SK-N-SH treated with all-trans-retinoic acid at 6 μM for 48 hours (cell line): ENCODE measurements around the gene PPM1H.

Experiments
- ARNTL ChIP-seq: fragments of 450-650 bp; formaldehyde crosslinking; IDR thresholded peaks from 2 replicates; pipeline ENCODE4 v1.5.0; 2020; ENCODE audit warnings: low read depth, mild to moderate bottlenecking, moderate library complexity, borderline replicate concordance
- BACH2 ChIP-seq: fragments of 250-450 bp; sonication (Bioruptor Pico); IDR thresholded peaks from 2 replicates; pipeline ENCODE4 v1.9.0; 2021; ENCODE audit warnings: mild to moderate bottlenecking, borderline replicate concordance
- CSRNP3 ChIP-seq: fragments of 250-450 bp; sonication (Bioruptor Pico); IDR thresholded peaks from 2 replicates; pipeline ENCODE4 v1.5.1; 2021; ENCODE audit warnings: mild to moderate bottlenecking, moderate library complexity
- GLIS3 ChIP-seq: fragments of 250-450 bp; sonication (Bioruptor Pico); IDR thresholded peaks from 2 replicates; pipeline ENCODE4 v1.5.0; 2020; ENCODE audit warnings: mild to moderate bottlenecking, moderate library complexity
- PATZ1 ChIP-seq: fragments of 250-450 bp; sonication (Bioruptor Pico); IDR thresholded peaks from 2 replicates; pipeline ENCODE4 v1.8.0; 2020; ENCODE audit warnings: mild to moderate bottlenecking, moderate library complexity, borderline replicate concordance
- POU6F1 ChIP-seq: fragments of 250-450 bp; sonication (Bioruptor Pico); IDR thresholded peaks from 2 replicates; pipeline ENCODE4 v1.8.0; 2021; ENCODE audit warnings: low read depth, mild to moderate bottlenecking, moderate library complexity, borderline replicate concordance
- ZC3H10 ChIP-seq: fragments of 250-450 bp; sonication (Bioruptor Pico); IDR thresholded peaks from 2 replicates; pipeline ENCODE4 v1.5.1; 2021; ENCODE audit warnings: mild to moderate bottlenecking, moderate library complexity
- ZFP30 ChIP-seq: fragments of 450-650 bp; formaldehyde crosslinking; IDR thresholded peaks from 2 replicates; pipeline ENCODE4 v1.5.0; 2022; ENCODE audit warnings: mild to moderate bottlenecking, moderate library complexity

GRCh38 chr12:62799126-62799736 lies 135.7 kb downstream of the PPM1H start:
- TF ChIP-seq PATZ1, result no peak
- TF ChIP-seq ZC3H10 (CRISPR knock-in tag), result no peak
- TF ChIP-seq BACH2 (CRISPR knock-in tag), result no peak
- no peak for TF ChIP-seq ARNTL (CRISPR knock-in tag)
- no peak for TF ChIP-seq ZFP30
- no peak for TF ChIP-seq CSRNP3 (CRISPR knock-in tag)
- no peak for TF ChIP-seq POU6F1 (CRISPR knock-in tag)
- TF ChIP-seq GLIS3 (CRISPR knock-in tag), result no peak
